Measurements from ENCODE around the gene ACER2. TPM values are rescaled to one million over a fixed set of nuclear protein-coding genes. Genes with fewer than 3 reads are reported as not detected.

ACER2 gene
- total and polyA plus RNA-seq, 2 of the 8 experiments (the other 6 are each of a cell fraction or from before 2014, with no cell fraction given): 7.4 to 8.8 TPM

DNA sequence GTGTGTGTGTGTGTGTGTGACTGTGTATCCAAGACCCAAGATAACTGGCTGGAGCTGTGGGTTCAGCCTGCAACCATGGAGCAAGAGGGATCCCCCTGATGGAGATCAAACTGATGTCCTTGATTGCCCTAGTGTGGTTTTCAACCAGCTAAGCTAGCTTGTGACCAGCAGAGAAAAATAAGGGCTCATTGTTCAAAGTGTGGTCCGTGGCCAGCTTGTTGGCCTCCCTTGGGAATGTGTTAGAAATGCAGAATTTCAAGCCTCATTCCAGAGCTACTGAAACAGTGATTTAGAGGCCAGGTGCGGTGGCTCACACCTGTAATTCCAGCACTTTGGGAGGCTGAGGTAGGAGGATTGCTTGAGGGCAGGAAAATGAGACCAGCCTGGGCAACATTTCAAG lies 79.9 kb downstream of the ACER2 start (continued):
- no peak for TF ChIP-seq TAF1 (IDR thresholded peaks at IDR 0.05; ENCODE audit: low read depth, low read length)
- no peak for TF ChIP-seq RAD21 (IDR thresholded peaks at IDR 0.05 in 1 of 2, conservative IDR thresholded peaks at IDR 0.05 in 1 of 2; ENCODE audit: low read depth in 2 of 2, low read length in 2 of 2)
- TF ChIP-seq CBX5 (IDR thresholded peaks at IDR 0.05; ENCODE audit: low read depth, low read length): no peak
- TF ChIP-seq, protein P1, sequence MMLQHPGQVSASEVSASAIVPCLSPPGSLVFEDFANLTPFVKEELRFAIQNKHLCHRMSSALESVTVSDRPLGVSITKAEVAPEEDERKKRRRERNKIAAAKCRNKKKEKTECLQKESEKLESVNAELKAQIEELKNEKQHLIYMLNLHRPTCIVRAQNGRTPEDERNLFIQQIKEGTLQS (IDR thresholded peaks at IDR 0.05; ENCODE audit: insufficient read depth, low read depth, low read length): no peak
- TF ChIP-seq POLR2A (IDR thresholded peaks at IDR 0.05; ENCODE audit: control extremely low read depth in 1 of 2, low read depth in 2 of 2, low read length in 2 of 2): no peak
- TF ChIP-seq CHD2 (IDR thresholded peaks at IDR 0.05; ENCODE audit: low read length): no peak

All from H1 (cell line).